NB4 (cell line): ENCODE data around the gene ZNF827.

Experiments
- DNase-seq: peaks from one replicate; pipeline ENCODE4 v3.0.0; 2010; ENCODE audit warnings: low read depth
- H3K4me3 ChIP-seq: one replicate; pipeline ENCODE4 v1.5.1; 2011; ENCODE audit warnings: mild to moderate bottlenecking, low read depth, low read length, moderate library complexity
- CTCF ChIP-seq: IDR thresholded peaks from one replicate; pipeline ENCODE4 v1.5.1; 2012; ENCODE audit warnings: low read depth, low read length
- MAX ChIP-seq: IDR thresholded peaks from 2 replicates; pipeline ENCODE4 v1.6.1; 2011; ENCODE audit warnings: low read depth, low read length
- MYC ChIP-seq: IDR thresholded peaks from 2 replicates; pipeline ENCODE4 v1.6.1; 2011; ENCODE audit warnings: low read depth, low read length
- POLR2A ChIP-seq: IDR thresholded peaks from 2 replicates; pipeline ENCODE4 v1.6.1; 2011; ENCODE audit warnings: mild to moderate bottlenecking; ENCODE audit not compliant: insufficient read length; ENCODE audit errors: extremely low read depth

Gene ZNF827

GRCh38 chr4:145957302-145957701 lies 18.7 kb upstream of the ZNF827 start:
- no peak for TF ChIP-seq CTCF
- no peak for TF ChIP-seq MAX
- no peak for TF ChIP-seq POLR2A
- TF ChIP-seq MYC, result no peak
- DNase-seq, result peak; percentile 3
- no peak overlapping the region for H3K4me3 ChIP-seq

- no peak overlapping the region for H3K4me3 ChIP-seq
- DNase-seq, result peak; percentile 38
- peak; percentile 78 for TF ChIP-seq CTCF
- TF ChIP-seq MYC, result no peak
- TF ChIP-seq MAX, result no peak
These were observed 17.8 kb upstream of the ZNF827 start for GRCh38 chr4:145956288-145956890.

GRCh38 chr4:145954924-145955339 lies 16.3 kb upstream of the ZNF827 start:
- TF ChIP-seq CTCF, result no peak
- H3K4me3 ChIP-seq, result no peak overlapping the region
- peak; percentile 11 for DNase-seq

GRCh38 chr4:145951931-145952330 lies 13.3 kb upstream of the ZNF827 start:
- DNase-seq, result no peak
- TF ChIP-seq MYC (no peak), CTCF (no peak), POLR2A (no peak), MAX (no peak)
- no peak overlapping the region for H3K4me3 ChIP-seq

GRCh38 chr4:145945431-145946155 lies 7.0 kb upstream of the ZNF827 start:
- TF ChIP-seq CTCF, result no peak
- no peak for TF ChIP-seq MYC
- TF ChIP-seq POLR2A, result no peak
- no peak for TF ChIP-seq MAX
- DNase-seq, result no peak

GRCh38 chr4:145944886-145945285 lies 6.3 kb upstream of the ZNF827 start:
- no peak overlapping the region for H3K4me3 ChIP-seq
- TF ChIP-seq CTCF (no peak), POLR2A (no peak), MAX (no peak), MYC (no peak)
- no peak for DNase-seq

More at GRCh38 chr4:145945431-145946155, 7.0 kb upstream of the ZNF827 start:
- no peak overlapping the region for H3K4me3 ChIP-seq
